Measurements from ENCODE around the gene SPNS3.

SPNS3 gene

DNA sequence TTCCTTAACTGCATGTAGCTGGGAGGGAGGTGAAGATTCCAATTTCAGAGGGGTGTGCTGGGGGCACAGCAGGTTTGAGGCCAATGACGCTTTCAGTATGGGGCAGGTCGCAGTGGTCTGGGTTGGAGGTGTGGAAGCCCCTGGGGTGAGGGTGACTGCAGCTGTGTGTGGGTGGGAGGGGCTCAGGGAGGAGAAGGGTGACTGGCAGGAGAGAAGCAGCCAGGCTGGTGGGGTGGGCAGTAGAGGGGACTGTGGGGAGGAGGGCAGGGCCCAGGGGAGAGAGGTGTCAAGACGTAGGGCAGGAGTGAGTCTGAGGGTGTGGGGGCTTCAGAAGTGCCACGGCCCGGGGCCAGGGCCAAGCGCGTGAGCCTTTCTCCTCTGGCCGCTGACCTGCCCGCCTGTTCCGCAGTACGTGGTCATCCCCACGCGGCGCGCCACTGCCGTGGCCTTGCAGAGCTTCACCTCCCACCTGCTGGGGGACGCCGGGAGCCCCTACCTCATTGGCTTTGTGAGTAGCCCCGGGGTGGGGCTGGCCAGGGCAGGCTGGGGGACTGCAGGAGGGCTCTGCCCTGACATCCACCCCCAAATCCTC lies 102.0 kb downstream of the SPNS3 start (continued):
- TF ChIP-seq, protein P1, sequence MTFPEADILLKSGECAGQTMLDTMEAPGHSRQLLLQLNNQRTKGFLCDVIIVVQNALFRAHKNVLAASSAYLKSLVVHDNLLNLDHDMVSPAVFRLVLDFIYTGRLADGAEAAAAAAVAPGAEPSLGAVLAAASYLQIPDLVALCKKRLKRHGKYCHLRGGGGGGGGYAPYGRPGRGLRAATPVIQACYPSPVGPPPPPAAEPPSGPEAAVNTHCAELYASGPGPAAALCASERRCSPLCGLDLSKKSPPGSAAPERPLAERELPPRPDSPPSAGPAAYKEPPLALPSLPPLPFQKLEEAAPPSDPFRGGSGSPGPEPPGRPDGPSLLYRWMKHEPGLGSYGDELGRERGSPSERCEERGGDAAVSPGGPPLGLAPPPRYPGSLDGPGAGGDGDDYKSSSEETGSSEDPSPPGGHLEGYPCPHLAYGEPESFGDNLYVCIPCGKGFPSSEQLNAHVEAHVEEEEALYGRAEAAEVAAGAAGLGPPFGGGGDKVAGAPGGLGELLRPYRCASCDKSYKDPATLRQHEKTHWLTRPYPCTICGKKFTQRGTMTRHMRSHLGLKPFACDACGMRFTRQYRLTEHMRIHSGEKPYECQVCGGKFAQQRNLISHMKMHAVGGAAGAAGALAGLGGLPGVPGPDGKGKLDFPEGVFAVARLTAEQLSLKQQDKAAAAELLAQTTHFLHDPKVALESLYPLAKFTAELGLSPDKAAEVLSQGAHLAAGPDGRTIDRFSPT (tag by site-specific recombination; IDR thresholded peaks at IDR 0.05): peak; percentile 40; the same call in 1 of the 2 replicates
- TF ChIP-seq ZNF792 (tag by site-specific recombination; IDR thresholded peaks at IDR 0.05): no peak
- TF ChIP-seq SP2 (tag by site-specific recombination; IDR thresholded peaks at IDR 0.05): peak; percentile 8; the same call in 1 of the 2 replicates
- TF ChIP-seq KLF9 (tag by site-specific recombination; IDR thresholded peaks at IDR 0.05; ENCODE audit: low read depth): no peak
- TF ChIP-seq ZNF292 (tag by site-specific recombination; IDR thresholded peaks at IDR 0.05; ENCODE audit: borderline replicate concordance, low read depth): no peak
- no peak for TF ChIP-seq ZNF501 (tag by site-specific recombination; IDR thresholded peaks at IDR 0.05)
- TF ChIP-seq ZFHX2 (tag by site-specific recombination; conservative IDR thresholded peaks at IDR 0.05): peak; percentile 46; the same call in 1 of the 2 replicates
- TF ChIP-seq ZNF19 (tag by site-specific recombination; IDR thresholded peaks at IDR 0.05; ENCODE audit: low read depth): no peak
- TF ChIP-seq, protein P2, sequence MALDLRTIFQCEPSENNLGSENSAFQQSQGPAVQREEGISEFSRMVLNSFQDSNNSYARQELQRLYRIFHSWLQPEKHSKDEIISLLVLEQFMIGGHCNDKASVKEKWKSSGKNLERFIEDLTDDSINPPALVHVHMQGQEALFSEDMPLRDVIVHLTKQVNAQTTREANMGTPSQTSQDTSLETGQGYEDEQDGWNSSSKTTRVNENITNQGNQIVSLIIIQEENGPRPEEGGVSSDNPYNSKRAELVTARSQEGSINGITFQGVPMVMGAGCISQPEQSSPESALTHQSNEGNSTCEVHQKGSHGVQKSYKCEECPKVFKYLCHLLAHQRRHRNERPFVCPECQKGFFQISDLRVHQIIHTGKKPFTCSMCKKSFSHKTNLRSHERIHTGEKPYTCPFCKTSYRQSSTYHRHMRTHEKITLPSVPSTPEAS (tag by site-specific recombination; IDR thresholded peaks at IDR 0.05): no peak
- no peak for TF ChIP-seq ZNF146 (tag by site-specific recombination; IDR thresholded peaks at IDR 0.05)
- no peak for TF ChIP-seq ZNF510 (tag by site-specific recombination; IDR thresholded peaks at IDR 0.05; ENCODE audit: insufficient replicate concordance)
- TF ChIP-seq OVOL3 (tag by site-specific recombination; IDR thresholded peaks at IDR 0.05): no peak
- TF ChIP-seq, protein P3, sequence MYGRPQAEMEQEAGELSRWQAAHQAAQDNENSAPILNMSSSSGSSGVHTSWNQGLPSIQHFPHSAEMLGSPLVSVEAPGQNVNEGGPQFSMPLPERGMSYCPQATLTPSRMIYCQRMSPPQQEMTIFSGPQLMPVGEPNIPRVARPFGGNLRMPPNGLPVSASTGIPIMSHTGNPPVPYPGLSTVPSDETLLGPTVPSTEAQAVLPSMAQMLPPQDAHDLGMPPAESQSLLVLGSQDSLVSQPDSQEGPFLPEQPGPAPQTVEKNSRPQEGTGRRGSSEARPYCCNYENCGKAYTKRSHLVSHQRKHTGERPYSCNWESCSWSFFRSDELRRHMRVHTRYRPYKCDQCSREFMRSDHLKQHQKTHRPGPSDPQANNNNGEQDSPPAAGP (tag by site-specific recombination; IDR thresholded peaks at IDR 0.05): no peak
- TF ChIP-seq ZNF433 (tag by site-specific recombination; IDR thresholded peaks at IDR 0.05; ENCODE audit: low read depth): no peak
- TF ChIP-seq ZNF664 (tag by site-specific recombination; IDR thresholded peaks at IDR 0.05): no peak
- no peak for TF ChIP-seq ZNF211 (tag by site-specific recombination; IDR thresholded peaks at IDR 0.05; ENCODE audit: low read depth)
- TF ChIP-seq, protein P4, sequence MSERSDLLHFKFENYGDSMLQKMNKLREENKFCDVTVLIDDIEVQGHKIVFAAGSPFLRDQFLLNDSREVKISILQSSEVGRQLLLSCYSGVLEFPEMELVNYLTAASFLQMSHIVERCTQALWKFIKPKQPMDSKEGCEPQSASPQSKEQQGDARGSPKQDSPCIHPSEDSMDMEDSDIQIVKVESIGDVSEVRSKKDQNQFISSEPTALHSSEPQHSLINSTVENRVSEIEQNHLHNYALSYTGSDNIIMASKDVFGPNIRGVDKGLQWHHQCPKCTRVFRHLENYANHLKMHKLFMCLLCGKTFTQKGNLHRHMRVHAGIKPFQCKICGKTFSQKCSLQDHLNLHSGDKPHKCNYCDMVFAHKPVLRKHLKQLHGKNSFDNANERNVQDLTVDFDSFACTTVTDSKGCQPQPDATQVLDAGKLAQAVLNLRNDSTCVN (tag by site-specific recombination; optimal IDR thresholded peaks at IDR 0.05): no peak
- no peak for TF ChIP-seq ZNF529 (tag by site-specific recombination; IDR thresholded peaks at IDR 0.05; ENCODE audit: insufficient replicate concordance)

DNA sequence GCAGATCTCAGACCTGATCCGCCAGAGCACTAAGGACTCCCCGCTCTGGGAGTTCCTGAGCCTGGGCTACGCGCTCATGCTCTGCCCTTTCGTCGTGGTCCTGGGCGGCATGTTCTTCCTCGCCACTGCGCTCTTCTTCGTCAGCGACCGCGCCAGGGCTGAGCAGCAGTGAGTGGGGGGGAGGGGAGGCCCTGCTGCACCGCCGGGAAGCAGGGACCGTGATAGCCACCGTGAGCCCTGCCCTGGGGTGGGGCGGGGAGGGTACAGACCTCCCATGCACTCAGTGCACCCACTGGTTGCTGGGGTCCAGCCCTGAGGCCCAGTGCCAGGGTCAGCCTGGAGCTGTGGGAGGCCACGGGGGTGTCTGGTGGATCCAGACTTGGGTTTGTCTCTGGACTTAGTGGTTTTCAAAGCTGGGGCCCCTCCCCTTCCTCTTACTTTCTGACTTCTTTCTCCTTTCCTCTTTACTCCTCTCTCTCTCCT lies 102.6 kb downstream of the SPNS3 start:
- CTCF ChIA-PET: no interaction called here
- POLR2A ChIA-PET: interaction anchor here (1.4 to 2.6 kb wide), 3 partner anchors 7 to 20 kb away, joined by 4 to 11 read pairs (median 5); partner anchors contain the start of gene MYBBP1A
- Histone ChIP-seq H3K27ac (ENCODE audit: extremely low read depth, low read depth, low read length) (no peak overlapping the region), H3K4me3 (ENCODE audit: low read depth, low read length) (no peak overlapping the region), H3K4me1 (ENCODE audit: control insufficient read depth, insufficient read depth, low read length) (no peaks in the 10 kb centered on the region), H3K36me3 (ENCODE audit: control insufficient read depth in 2 of 2, insufficient read depth in 1 of 2, low read length in 2 of 2) (peaks cover 0 to 44% of the 10 kb centered on the region in 2 experiments; a peak in 2 of 3 replicates), H3K9me3 (ENCODE audit: control insufficient read depth, insufficient read depth, low read depth, low read length) (no peaks in the 10 kb centered on the region)
- TF ChIP-seq ZNF530 (tag by site-specific recombination; IDR thresholded peaks at IDR 0.05; ENCODE audit: low read depth) (no peak), ZBTB48 (tag by site-specific recombination; IDR thresholded peaks at IDR 0.05) (peak; percentile 35; the same call in 1 of the 2 replicates), ZNF302 (tag by site-specific recombination; IDR thresholded peaks at IDR 0.05; ENCODE audit: low read depth) (no peak), ZNF423 (tag by site-specific recombination; IDR thresholded peaks at IDR 0.05) (0 out of 2 replicates have a peak, but pooled peaks have one; percentile 8)

Data from HEK293 (cell line).